OCI-LY1 (cell line): ENCODE data around the gene RBM38.

ENCODE experiments used
- H2AFZ ChIP-seq: fragments of 200-600 bp; sonication (generic), shearing (Covaris generic); 2 replicates; pipeline ENCODE4 v1.6.0; 2014; ENCODE audit warnings: antibody characterized with exemption, mild to moderate bottlenecking, low read length
- H3F3A ChIP-seq: fragments of 200-600 bp; sonication (generic), shearing (Covaris generic); 2 replicates; pipeline ENCODE4 v1.6.0; 2014; ENCODE audit warnings: mild to moderate bottlenecking, antibody characterized with exemption, low read length, moderate library complexity; ENCODE audit not compliant: insufficient read depth
- H3K27ac ChIP-seq: fragments of 200-600 bp; sonication (generic); 2 replicates; pipeline ENCODE4 v1.5.1; 2014; ENCODE audit warnings: low read length, mixed run types, mild to moderate bottlenecking, low read depth; ENCODE audit not compliant: poor library complexity, severe bottlenecking
- H3K27me3 ChIP-seq: fragments of 200-600 bp; sonication (generic); 2 replicates; pipeline ENCODE4 v1.6.0; 2014; ENCODE audit warnings: antibody characterized with exemption, mild to moderate bottlenecking, low read length, moderate library complexity; ENCODE audit not compliant: insufficient read depth
- H3K36me3 ChIP-seq: fragments of 200-600 bp; sonication (generic); 2 replicates; pipeline ENCODE4 v1.6.1; 2014; ENCODE audit warnings: mild to moderate bottlenecking, antibody characterized with exemption, low read length, moderate library complexity, mixed read lengths; ENCODE audit not compliant: insufficient read depth
- H3K4me1 ChIP-seq: fragments of 200-600 bp; sonication (generic); 2 replicates; pipeline ENCODE4 v1.5.1; 2014; ENCODE audit warnings: mild to moderate bottlenecking, low read length, moderate library complexity; ENCODE audit not compliant: insufficient read depth, severe bottlenecking
- H3K4me2 ChIP-seq: fragments of 200-600 bp; sonication (generic), shearing (Covaris generic); 2 replicates; pipeline ENCODE4 v1.6.1; 2014; ENCODE audit warnings: low read length
- H3K4me3 ChIP-seq: fragments of 200-600 bp; sonication (generic); 2 replicates; pipeline ENCODE4 v1.5.1; 2014; ENCODE audit warnings: low read length, low read depth, mild to moderate bottlenecking, mixed read lengths; ENCODE audit not compliant: poor library complexity, severe bottlenecking
- H3K79me2 ChIP-seq: fragments of 200-600 bp; shearing (Covaris generic); 2 replicates; pipeline ENCODE4 v1.6.1; 2016; ENCODE audit warnings: mixed run types, low read length, mixed read lengths; ENCODE audit not compliant: insufficient read depth
- H3K9ac ChIP-seq: fragments of 200-600 bp; sonication (generic), shearing (Covaris generic); 2 replicates; pipeline ENCODE4 v1.6.1; 2014; ENCODE audit warnings: mild to moderate bottlenecking, low read length, mixed read lengths
- H3K9me2 ChIP-seq: fragments of 200-600 bp; sonication (generic), shearing (Covaris generic); 2 replicates; pipeline ENCODE4 v1.6.1; 2014; ENCODE audit warnings: low read depth, mild to moderate bottlenecking, low read length, mixed read lengths
- H3K9me3 ChIP-seq: fragments of 200-600 bp; shearing (Covaris generic); 2 replicates; pipeline ENCODE4 v1.6.1; 2014; ENCODE audit warnings: low read length, mixed read lengths
- H4K20me1 ChIP-seq: fragments of 200-600 bp; sonication (generic), shearing (Covaris generic); 2 replicates; pipeline ENCODE4 v1.6.0; 2016; ENCODE audit warnings: mild to moderate bottlenecking, low read length; ENCODE audit not compliant: insufficient read depth
- CTCF ChIP-seq: fragments of 200-600 bp; sonication (generic), shearing (Covaris generic); IDR thresholded peaks from 2 replicates; pipeline ENCODE4 v1.5.1; 2017; ENCODE audit warnings: mild to moderate bottlenecking, antibody characterized with exemption, low read length, moderate library complexity, mixed read lengths
- EZH2 ChIP-seq: fragments of 200-600 bp; sonication (generic), shearing (Covaris generic); IDR thresholded peaks from 2 replicates; pipeline ENCODE4 v1.8.0; 2017; ENCODE audit warnings: borderline replicate concordance, mixed run types, mild to moderate bottlenecking, antibody characterized with exemption, low read length, moderate library complexity, mixed read lengths

Gene RBM38

GRCh38 chr20:57437672-57438330, 46.6 kb downstream of the RBM38 start:
- TF ChIP-seq CTCF (no peak), EZH2 (no peak)
- Histone ChIP-seq H3K4me2 (no peak overlapping the region), H4K20me1 (no peaks in the 10 kb centered on the region), H3F3A (peaks cover 3% of the 10 kb centered on the region; the same call in 1 of the 2 replicates), H3K9ac (no peak overlapping the region), H3K27me3 (no peaks in the 10 kb centered on the region), H3K27ac (no peak overlapping the region), H3K9me3 (no peaks in the 10 kb centered on the region), H3K9me2 (no peaks in the 10 kb centered on the region), H3K4me1 (peaks cover 33% of the 10 kb centered on the region), H3K79me2 (no peaks in the 10 kb centered on the region), H2AFZ (no peak overlapping the region), H3K4me3 (no peak overlapping the region), H3K36me3 (no peaks in the 10 kb centered on the region)

- H3K9me2 ChIP-seq: no peaks in the 10 kb centered on the region
- no peak overlapping the region for H3K9ac ChIP-seq
- TF ChIP-seq CTCF (no peak), EZH2 (no peak)
- peaks cover 25% of the 10 kb centered on the region for H3K4me1 ChIP-seq
- H3K4me2 ChIP-seq: no peak overlapping the region
- H3F3A ChIP-seq: peaks cover 3% of the 10 kb centered on the region; the same call in 1 of the 2 replicates
- no peaks in the 10 kb centered on the region for H4K20me1 ChIP-seq
- no peak overlapping the region for H2AFZ ChIP-seq
- no peaks in the 10 kb centered on the region for H3K36me3 ChIP-seq
- H3K9me3 ChIP-seq: no peaks in the 10 kb centered on the region
- no peak overlapping the region for H3K27ac ChIP-seq
- H3K4me3 ChIP-seq: no peak overlapping the region
- H3K27me3 ChIP-seq: no peaks in the 10 kb centered on the region
- no peaks in the 10 kb centered on the region for H3K79me2 ChIP-seq
These were observed 47.4 kb downstream of the RBM38 start for GRCh38 chr20:57438552-57438951.

- Histone ChIP-seq H3F3A (no peaks in the 10 kb centered on the region), H3K79me2 (no peaks in the 10 kb centered on the region), H3K4me2 (no peak overlapping the region), H3K9me3 (no peaks in the 10 kb centered on the region), H3K27me3 (no peaks in the 10 kb centered on the region), H4K20me1 (no peaks in the 10 kb centered on the region), H3K9me2 (no peaks in the 10 kb centered on the region), H3K4me3 (no peak overlapping the region), H3K9ac (no peak overlapping the region), H2AFZ (no peak overlapping the region), H3K4me1 (peaks cover 17% of the 10 kb centered on the region), H3K36me3 (no peaks in the 10 kb centered on the region), H3K27ac (no peak overlapping the region)
- TF ChIP-seq EZH2 (no peak), CTCF (no peak)
These were observed 48.2 kb downstream of the RBM38 start for GRCh38 chr20:57439432-57439831.
